T follicular helper cell (primary cell): Measurements from ENCODE around the gene RAB5IF.
"Not testable (repeated sequence)": the region's sequence is repeated elsewhere in the genome, so short reads cannot be mapped to it uniquely, and the experiment has no call there.

ENCODE experiments used
- DNase-seq: peaks from one replicate; pipeline ENCODE4 v3.0.0-alpha.2; 2020; ENCODE audit warnings: low read depth
- total RNA-seq, 2 experiments: gene quantifications; one replicate each; lab custom pipeline; 2026; lab: John Stamatoyannopoulos, UW

The RAB5IF gene, protein sequence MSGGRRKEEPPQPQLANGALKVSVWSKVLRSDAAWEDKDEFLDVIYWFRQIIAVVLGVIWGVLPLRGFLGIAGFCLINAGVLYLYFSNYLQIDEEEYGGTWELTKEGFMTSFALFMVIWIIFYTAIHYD
- 5.5 to 6.3 reads per million in 2 experiments for total RNA-seq

DNA sequence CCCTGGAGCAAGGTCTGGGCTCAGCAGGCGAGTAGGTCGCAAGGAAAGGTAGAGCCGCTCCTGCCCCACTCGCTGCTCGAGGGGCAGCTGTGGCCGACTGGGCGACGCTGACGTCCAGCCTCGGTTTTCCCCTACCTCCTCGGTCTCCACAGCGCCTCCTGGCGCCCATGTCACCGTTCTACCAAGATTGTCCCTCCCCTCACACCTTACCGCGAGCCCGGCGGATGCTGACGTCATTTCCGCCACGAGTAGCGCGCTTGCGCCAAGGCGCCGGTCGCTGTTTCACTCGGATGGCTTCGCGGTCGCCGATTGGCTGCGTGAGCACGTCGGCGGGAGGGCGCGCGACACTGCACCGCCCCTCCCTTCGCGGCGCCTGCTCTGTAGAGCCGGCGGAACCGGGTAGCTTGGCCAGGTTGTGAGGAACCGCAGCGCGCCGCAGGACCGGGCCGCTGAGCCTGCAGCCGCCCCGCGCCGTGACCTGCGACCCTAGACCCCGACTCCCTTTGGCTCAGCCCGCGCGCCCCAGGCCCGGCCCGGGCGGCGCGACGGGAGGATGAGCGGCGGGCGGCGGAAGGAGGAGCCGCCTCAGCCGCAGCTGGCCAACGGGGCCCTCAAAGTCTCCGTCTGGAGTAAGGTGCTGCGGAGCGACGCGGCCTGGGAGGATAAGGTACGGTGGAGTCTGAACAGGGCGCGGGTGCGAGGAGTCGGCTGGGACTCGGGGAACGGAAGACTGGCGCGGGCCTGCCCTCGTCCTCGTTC, at the start of gene RAB5IF:
Gene RAB5IF, plus strand, starts transcription at position 381 of the 759 bp plus-strand sequence. Its CDS starts 173 bp downstream, at position 554.
- DNase-seq, result peak; percentile 99

DNA sequence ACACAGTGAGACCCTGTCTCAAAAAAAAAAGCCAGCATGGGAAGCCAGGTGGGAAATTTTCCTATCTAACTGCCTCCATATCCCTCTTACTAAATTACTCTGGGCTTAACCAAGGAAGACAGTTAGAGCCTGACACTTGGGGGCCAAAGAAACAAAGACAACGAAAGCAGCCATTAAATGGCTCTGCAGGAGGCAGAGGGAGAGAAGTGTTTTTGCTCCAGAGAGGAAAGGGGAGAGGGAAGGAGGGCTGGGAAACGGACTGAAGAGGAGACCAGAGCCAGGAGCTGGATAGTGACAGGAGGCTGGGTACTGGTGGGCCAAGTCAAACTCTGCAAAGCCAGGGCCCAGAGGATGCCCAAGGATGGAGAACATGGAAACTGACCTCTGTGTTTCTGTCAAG, 42.9 kb upstream of the RAB5IF start:
- DNase-seq, result no peak

DNA sequence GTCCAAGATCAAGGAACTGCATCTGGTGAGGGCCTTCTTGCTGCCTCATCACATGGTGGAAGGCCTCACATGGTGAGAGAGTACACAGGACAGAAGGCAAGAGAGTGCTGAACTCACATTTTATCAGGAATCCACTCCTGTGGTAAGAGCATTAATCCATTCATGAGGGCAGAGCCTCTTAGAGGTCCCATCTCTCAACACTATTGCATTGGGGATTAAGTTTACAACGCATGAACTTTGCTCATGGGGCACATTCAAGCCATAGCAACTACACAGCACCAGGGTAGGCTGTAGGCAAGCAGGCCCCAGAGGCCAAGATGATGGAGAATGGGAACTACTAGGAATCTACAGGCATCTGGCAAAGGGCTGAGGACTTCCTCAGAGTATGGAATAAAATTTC, 42.2 kb upstream of the RAB5IF start:
- no peak for DNase-seq

DNA sequence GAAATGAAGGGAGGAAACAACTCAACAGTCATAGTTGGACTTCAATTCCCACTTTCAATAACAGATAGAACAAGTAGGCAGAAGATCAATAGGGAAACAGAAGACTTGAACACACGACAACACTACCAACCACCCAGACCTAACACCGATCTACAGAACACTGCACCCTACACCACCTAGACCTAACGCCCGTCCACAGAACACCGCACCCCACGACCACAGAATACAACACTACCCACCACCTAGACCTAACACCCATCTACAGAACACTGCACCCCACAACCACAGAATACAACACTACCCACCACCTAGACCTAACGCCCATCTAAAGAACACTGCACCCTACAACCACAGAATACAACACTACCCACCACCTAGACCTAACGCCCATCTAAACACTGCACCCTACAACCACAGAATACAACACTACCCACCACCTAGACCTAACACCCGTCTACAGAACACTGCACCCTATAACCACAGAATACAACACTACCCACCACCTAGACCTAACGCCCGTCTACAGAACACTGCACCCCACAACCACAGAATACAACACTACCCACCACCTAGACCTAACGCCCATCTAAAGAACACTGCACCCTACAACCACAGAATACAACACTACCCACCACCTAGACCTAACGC, 41.4 kb upstream of the RAB5IF start:
- DNase-seq, result not testable (repeated sequence)

DNA sequence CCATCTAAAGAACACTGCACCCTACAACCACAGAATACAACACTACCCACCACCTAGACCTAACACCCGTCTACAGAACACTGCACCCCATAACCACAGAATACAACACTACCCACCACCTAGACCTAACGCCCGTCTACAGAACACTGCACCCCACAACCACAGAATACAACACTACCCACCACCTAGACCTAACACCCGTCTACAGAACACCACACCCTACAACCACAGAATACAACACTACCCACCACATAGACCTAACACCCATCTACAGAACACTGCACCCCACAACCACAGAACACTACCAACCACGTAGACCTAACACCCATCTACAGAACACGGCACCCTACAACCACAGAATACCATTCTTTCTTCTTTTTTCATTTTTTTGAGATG, 40.9 kb upstream of the RAB5IF start:
- DNase-seq, result not testable (repeated sequence)

DNA sequence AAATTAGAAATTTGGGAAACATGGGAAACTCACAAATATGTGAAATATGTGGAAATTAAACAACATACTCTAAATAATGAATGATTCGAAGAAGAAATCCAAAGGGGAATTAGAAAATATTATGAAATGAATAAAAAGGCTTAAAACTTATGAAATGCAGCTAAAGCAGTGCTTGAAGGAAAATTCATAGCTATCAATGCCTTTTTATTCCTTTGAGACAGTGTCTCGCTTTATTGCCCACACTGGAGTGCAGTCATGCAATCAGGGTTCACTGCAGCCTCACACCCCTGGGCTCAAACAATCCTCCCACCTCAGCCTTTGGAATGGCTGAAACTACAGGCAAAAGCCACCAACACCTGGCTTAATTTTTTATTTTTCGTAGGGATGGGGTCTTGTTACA, 40.1 kb upstream of the RAB5IF start:
- no peak for DNase-seq

DNA sequence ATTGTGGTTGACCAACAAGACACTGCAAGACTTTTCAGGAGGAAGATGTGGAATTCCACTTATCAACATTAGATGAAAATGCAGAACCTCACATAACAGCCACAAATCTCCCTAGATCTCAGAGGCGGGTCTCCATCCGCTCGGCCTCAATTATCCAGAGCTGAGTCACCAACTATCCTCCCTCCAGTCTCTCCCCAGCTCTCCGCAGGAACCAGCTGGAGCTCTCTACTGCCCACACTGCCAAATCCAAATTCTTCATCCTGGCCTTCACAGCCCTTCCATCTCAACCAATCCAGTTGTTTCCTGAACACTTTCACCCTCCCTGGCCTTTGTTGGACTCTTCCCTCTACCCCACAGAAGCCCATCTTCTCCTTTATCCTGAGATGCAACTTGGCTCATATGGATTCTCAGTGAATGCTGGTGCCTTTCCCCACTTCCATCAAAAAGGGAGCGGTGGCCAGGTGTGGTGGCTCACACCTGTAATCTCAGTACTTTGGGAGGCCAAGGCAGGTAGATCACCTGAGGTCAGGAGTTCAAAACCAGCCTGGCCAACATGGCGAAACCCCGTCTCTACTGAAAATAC, 35.6 kb upstream of the RAB5IF start:
- no peak for DNase-seq

DNA sequence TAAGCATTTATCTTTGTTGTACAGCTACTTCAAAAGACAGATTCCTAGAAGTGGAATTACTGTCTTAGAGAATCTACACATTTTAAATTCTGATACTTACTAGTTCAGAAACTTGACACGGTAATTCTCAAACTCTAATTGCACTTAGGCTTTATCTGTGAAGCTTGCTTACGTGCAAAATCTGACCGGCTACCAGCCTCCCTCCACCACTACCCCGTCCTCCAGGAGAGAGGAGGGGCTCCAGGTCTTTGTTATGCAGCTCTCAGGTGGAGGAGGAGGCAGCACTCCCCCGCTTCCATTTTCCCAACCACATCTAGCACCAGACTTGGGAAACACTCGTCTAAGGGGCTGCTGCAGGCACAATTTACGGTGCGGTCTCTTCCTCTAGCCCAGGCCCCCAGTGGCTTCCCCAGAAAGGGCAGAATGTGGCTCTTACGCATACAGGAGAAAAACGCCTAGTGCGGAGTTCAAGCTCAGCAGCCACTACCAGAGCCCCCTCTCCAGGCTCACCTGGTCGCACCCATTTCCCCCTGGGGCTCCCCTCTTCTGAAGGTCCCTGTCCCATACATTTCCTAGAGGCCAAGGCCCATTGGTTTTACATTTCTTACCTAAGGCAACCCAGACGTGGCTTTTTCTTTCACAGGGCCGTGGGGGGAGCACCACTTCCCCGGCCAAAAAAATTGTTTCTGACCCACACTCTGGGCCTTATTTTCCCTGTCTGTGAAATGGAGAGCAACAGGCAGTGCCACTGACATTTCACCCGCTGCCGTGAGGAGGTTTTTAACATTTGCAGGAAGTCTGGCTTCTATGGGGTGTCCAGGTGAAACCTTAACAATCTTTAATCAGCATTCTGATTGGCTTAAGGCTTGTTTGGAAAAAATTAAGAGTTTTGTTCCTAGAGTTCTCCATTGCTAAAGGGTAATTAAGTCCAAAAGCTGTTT, 33.7 kb upstream of the RAB5IF start:
- DNase-seq, result no peak

DNA sequence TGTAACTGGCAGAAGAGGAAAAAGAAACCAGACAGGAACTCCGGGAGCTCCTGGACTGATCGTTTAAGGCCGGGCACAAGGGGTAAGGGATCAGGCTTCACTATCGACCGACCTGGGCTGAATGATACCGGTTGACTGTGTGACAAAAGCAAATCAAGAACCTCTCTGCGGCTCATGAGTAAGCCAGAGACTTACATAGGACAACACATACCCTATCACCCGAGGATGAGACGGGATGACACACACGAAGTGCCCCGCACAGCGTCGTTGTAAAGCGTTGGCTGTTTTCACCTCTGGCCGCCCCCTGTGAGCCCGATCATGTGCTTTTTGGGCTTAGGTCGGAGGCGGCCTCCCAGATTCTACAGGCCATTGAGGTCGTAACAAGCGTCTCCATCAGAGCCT, 32.9 kb upstream of the RAB5IF start:
- peak; percentile 55 for DNase-seq

DNA sequence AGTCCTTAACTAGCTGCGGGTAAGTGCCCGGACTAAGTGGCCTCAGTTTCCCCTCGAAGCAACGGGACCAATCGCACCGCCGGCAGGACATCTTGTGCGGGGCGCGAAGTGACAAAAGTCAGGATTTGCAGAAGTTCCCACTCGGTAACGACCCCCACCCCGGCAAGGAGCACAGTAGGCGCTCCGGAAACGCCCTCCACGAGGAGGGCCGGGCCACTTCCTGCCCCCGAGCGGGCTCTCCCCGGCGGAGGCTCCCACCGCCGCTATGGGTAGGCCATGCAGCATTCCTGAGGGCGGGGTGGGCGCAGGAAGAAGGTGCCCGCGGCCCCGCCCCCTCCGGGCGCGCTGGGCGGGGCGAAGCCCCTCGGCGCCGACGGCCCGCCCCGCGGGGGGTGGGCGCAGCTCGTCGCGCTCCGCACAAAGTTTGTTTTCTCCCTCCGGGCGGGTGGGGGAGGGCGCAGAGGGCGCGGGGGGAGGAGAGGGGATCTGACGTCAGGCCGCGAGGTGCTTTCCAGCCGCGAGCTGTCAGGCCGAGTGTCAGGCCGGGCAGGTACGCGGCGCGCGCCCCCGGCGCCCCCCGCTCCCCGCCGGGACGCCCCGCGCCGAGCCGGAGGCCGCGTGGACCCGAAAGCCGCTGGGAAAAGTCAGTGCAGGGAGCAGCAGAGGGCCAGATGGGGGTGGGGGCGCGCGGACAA, 32.3 kb upstream of the RAB5IF start, which contains the start of gene TGIF2:
Gene TGIF2, plus strand, starts transcription at position 495 of the 695 bp plus-strand sequence. CDS start 5,178 bp downstream, outside the sequence.
- peak; percentile 90 for DNase-seq

DNA sequence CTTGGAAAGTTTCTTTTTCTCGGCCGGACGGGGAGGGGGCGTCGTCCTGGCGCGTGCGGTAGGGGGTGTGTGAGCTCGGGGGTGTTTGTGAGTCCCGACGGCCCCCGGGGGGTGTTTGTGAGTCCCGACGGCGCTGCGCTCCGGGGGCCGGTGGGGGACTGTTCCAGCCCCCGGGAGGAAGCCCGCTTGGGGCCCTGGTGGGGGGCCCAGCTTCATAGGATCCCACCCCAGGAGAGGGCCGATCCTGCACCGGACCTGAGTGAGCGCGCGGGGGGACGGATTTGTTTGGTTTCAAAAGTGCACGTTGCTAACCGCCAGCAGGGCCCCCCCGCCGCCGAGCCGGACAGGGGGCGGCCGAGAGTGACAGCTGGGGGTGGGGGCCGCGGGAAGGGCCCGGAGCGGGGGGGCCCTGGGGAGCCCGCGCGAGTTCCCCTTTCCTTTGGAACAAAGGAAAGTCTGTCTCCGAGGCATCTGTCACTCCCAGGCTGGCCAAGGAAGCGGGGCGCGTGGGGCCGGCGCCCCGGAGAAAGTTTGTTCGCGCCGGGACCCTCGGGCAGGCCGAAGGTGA, 31.7 kb upstream of the RAB5IF start:
- DNase-seq, result peak; percentile 26

DNA sequence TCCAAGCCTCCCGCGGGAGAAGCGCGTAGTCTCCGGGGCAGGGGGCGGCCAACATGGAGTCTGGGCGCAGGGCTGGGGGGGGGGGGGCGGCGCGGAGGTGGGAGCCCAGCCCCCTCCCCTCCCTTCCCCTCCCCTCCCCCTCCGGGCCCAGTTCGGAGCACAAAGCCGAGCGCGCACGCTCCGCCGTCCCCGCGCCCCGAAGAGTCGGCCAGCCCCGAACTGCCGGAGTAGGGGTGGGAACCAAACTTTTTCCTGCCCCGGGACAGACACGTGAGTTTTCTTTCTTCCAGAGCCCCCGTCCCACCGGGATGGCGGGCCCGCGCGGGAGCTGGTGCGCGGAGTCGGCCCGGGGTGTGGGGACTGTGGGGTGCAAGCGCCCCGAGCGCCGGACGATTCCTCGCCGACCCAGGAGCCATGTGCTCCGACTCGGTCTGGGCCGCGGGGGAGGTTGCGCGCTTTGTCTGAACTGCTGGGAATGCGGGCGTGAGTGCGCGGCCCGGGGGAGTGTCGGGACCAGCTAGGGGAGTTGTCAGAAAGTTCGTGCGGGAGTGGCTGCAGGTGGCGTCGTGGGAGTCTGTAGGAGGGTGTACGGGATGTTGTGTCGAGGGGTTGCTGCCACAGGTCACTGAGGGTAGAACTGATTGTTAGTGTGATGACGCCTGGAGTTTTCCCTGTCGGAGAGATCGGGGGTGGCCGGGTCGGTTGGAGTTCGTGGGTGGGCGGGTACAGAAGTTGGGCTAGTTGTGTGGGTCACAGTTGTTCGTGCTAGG, 31.0 kb upstream of the RAB5IF start:
- DNase-seq, result peak; percentile 47

DNA sequence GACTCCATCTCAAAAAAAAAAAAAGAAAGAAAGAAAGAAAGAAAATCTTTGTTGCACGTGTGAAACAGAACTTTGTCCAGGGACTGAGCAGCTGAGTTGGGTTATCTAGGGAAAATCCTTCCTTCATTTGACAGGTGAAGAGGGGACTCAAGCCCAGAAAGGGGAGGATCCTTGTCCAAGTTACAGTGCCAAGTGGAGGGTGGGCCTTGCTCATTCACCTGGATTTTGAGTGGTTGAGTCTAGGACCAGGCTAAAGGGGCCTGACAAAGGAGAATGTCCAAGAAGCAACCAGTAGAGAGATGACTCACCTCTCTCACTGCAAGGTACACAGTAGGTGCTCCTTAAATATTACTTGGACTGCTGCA, 29.5 kb upstream of the RAB5IF start:
- DNase-seq, result no peak

DNA sequence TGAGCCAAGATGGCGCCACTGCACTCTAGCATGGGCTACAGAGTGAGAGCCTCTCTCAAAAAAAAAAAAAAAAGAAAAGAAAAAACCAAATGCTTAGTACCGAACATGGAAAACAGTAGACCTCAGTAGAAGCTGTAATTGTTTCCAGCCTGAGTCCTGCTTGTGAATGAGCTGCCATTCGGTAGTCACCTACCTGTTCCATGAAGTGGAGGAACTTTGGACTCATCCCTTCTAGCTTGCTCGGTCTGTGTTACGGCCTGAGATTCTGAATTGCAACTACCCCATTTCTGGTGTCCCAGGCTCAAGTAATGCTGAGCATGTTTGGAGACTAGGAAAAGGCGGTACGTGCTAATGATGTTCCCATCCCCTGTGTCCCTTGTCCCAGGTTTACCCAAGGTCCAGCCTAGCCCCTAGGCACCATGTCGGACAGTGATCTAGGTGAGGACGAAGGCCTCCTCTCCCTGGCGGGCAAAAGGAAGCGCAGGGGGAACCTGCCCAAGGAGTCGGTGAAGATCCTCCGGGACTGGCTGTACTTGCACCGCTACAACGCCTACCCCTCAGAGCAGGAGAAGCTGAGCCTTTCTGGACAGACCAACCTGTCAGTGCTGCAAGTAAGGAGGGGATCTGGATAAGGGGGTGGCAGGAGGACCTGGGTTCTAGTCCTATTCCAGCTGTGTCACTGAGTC, 27.1 kb upstream of the RAB5IF start:
- no peak for DNase-seq

DNA sequence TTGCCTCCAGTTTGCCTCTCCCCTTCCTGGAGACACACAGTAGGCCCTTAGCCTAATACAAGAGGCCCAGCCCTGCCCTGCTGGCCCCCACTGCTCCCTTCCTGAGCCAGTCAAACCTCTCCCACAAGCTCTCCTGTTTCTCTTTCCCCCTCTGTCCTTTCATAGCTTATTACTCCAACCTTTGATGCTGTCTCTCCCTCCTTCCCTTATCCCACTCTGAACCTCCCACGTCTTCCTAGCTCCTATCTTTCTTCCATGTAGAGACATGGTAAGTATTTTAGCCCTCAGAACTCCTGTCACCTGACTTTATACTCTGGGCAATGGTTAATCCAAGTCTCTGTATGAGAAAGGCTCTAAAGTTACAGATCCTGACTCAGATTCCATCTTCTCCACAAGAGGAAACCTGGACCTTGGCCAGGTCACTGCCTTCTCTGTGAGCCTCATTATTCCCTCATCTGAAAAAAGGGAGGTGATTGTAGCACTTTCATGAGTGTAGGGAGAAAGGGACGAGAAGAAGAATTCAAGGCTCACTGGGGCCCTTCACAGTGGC, 25.5 kb upstream of the RAB5IF start:
- no peak for DNase-seq

DNA sequence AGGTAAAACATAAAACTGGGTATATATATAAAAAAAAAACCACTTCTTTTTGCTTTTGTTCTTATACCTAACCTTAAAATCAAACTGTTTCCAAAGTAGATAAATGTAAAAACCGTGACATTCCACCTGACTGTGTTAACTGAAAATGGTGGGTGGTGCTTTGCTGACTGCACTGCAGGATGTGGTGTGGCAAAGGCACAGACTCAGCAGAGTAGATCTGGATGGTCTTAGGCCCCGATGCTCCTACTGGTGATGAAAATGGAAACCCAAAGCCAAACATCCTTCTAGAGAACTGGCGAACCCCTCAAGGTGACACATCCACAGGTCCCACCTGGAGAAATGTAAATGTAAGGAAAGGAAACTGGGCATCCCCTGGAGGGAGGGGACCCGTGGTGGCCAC, 23.3 kb upstream of the RAB5IF start:
- DNase-seq, result no peak

DNA sequence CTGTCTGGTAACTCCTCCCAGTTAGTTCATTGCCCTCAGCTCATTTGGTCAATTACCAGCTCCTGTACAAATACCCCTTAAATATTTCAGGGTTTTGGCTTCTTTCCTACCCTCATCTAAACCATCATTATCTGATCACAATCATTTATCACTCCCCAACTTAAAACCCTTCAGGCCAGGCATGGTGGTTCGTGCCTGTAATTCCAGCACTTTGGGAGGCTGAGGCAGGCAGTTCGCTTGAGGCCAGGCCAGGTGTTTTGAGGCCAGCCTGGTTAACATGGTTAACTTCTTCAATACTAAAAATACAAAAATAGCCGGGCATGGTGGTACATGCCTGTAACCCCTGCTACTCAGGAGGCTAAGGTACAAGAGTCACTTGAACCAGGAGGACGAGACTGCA, 22.8 kb upstream of the RAB5IF start:
- DNase-seq, result no peak

DNA sequence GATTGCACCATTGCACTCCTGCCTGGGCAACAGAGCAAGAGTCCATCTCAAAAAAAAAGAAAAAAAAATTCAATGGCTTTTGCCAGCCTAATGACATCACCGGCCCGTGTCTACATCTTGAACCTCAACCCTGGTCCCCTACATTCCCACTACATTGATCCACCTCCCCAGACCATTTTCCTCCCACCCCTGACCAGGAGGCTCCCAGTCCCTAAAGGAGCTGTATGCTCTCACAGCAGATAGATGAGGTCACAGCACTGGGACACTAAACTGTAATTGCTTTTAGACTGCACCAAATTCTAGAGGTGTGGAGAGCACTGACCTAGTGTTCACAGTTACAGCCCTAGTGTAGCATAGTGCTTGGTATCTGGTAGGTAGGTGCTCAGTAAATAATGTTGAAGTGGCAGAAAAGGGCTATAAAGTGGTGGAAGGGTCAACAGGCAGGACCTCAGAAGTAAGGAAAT, 21.5 kb upstream of the RAB5IF start:
- no peak for DNase-seq
